H54 (cell line): ENCODE results near the gene AJAP1.

Source experiments
- DNase-seq: peaks from one replicate; pipeline ENCODE4 v3.0.0; 2011; ENCODE audit warnings: low spot score, mixed read lengths; ENCODE audit not compliant: insufficient read length
- FAIRE-seq: peaks from 3 replicates; lab custom pipeline; 2011; peaks lifted over from hg19 to GRCh38; lab: Jason Lieb, UNC
- POLR2A ChIP-seq: IDR thresholded peaks from 2 replicates; pipeline ENCODE4 v1.6.1; 2011; ENCODE audit warnings: low read depth, mild to moderate bottlenecking, low read length

Gene AJAP1

GRCh38 chr1:4699376-4700301 is 45.2 kb downstream of the AJAP1 start:
- no peak for TF ChIP-seq POLR2A
- no peak for FAIRE-seq
- DNase-seq, result no peak

GRCh38 chr1:4700801-4701200 is 46.4 kb downstream of the AJAP1 start:
- DNase-seq (no peak), FAIRE-seq (no peak)
- no peak for TF ChIP-seq POLR2A

GRCh38 chr1:4701276-4701675 is 46.9 kb downstream of the AJAP1 start:
- no peak for DNase-seq
- FAIRE-seq, result no peak
- TF ChIP-seq POLR2A, result no peak

DNA sequence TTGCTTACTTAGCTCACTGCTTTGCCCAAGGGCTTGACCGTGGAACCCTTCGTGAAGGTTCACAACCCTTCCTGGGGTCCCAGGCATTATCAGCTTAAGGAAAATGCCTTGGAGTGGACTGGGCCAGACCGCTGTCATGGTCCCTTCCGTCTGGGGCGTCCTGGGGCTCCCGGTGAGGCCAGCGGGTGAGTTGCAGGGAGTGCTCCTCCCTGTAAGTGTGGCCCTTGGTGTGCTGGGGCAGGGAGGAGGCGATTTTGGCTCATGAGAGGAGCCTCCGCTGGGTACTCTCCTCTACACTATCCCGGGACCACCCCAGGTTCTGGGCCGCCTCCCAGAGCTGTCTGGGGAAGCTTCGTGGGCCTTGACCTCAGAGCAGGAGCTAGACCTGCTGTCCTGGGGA is 48.1 kb downstream of the AJAP1 start:
- TF ChIP-seq POLR2A, result no peak
- DNase-seq, result no peak
- no peak for FAIRE-seq

DNA sequence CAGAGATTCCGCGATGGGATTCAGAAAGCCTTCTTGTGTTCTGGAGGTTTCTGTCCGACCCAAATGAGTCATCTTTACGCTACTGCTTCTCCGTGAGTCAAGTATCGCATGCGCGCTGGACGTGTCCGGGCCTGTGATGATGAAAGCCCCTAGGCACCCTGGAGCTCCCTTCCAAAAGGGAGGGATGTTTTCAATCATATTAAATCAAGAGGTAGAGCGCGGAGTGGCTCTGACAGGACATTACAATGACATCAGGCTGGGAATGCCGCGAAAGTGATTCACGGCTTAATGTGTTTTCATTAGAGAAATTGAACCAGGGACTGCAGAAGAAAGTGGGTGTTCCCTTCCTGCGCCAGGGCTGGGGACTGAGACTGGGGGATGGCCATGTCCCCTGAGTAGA is 48.5 kb downstream of the AJAP1 start:
- FAIRE-seq, result no peak
- no peak for DNase-seq
- TF ChIP-seq POLR2A, result no peak

DNA sequence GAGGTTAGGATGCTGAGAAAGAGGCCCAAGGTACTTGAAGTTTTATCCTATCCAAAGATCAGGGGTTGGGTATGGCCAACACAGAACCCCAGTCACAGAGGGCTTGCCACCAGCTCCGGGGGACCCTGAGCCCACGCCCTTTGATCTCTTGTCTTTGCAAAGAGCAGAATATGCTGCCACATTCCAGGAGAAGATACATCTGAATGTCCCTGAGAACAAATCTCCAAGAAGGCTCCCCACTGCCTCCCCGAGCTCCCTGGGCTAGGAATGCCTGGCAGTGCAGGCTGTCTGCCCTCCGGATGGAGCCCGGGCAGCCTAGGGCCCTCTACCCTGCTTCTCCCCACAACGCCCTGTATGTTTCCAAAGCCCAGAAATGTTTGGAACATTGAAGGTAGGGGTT is 49.2 kb downstream of the AJAP1 start:
- no peak for FAIRE-seq

GRCh38 chr1:4708840-4709507 is 54.6 kb downstream of the AJAP1 start:
- DNase-seq (no peak), FAIRE-seq (no peak)
- TF ChIP-seq POLR2A, result no peak

More for the DNA sequence above, 49.2 kb downstream of the AJAP1 start:
- DNase-seq, result no peak
- no peak for TF ChIP-seq POLR2A

DNA sequence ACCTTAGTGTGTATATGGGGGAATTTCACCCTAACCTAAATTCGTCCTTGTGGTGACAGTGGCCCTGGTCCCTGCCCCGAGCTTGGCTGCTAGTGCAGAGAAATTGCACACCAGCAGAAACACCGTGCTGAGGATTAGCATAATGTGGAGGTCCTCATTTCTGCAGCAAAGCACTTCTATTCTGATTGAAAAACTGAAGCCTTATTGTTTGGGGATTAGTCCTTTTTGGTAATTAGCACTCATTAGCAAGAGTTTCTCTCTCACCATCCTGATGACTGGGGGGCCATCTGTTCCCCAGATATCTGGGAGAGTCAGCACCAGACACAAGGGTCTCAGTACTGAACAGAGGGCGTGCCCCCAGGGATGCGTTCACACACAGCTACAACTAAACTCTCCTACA is 55.2 kb downstream of the AJAP1 start:
- FAIRE-seq (no peak), DNase-seq (no peak)
- no peak for TF ChIP-seq POLR2A

DNA sequence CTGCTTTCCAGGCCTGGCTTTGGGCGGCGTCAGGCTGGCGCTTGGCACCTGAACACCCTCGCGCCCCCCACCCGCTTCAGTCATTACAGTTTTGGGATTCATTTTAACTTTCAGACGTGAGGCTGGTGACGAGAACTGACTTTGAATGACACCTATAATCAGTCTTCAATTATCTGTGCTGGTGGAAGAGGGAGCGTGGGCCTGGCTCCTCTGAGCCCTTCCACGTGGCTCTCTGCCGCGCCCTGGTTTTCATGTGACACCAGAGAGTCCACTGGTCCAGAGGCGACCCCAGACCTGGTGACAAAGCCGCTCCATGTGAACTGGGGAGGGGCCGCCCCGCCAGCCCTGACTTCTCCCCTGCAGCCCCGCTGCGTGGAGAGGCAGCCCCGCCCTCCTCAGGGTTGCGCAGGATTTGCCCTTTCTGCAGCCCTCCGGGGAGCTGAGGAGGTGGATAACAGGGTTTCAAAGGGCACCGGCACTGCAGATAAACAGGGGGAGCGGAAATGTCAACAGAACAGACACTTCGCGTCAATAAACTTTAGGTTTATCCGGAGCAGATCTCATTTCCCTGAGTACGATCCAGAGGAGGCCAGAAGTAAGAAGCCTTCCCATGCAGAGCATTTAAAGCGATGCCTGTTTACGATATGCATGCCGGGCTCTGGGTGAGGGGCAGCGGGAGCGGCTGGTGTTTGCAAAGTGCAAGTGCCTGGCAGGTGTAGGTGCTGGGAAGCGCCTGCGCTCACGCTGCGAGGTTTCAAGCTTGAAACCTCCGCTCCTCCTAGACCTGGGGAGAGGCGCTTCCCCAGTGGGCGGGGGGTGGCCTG is 56.4 kb downstream of the AJAP1 start:
- FAIRE-seq, result no peak
- no peak for TF ChIP-seq POLR2A
- DNase-seq, result no peak

DNA sequence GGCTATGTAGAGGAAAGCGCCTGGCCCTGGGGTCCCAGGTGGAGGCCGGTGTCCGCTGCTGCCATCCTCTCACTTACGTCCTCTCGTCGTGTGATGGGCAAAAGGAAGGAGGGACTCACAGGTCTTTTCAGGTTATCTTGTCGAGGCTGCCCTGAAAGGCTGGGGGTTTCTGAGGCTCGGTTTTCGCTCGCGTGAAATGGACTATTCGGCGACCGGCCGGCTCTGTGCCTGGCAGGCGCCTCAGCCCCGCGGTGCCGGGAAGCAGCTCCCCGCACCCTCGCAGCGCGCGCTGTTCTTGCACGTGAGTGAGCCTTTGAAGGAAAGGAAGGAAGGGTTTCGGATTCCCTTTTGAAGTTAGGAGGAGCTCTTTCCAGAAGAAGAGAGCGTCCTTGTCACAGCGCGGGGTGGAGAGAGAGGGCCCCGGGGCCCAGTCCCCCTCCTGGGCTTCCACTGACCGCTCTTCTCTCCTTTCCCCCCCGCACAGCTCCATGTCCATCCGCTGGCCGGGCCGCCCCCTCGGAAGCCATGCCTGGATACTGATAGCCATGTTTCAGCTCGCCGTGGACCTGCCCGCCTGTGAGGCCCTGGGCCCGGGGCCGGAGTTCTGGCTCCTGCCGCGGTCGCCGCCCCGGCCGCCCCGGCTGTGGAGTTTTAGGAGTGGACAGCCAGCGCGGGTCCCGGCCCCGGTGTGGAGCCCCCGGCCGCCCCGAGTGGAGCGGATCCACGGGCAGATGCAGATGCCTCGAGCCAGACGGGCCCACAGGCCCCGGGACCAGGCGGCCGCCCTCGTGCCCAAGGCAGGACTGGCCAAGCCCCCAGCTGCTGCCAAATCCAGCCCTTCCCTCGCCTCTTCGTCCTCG is 57.2 kb downstream of the AJAP1 start:
- no peak for TF ChIP-seq POLR2A
- FAIRE-seq, result no peak
- DNase-seq, result no peak

- FAIRE-seq (no peak), DNase-seq (no peak)
- TF ChIP-seq POLR2A, result no peak
Observed at GRCh38 chr1:4713669-4714068, 59.3 kb downstream of the AJAP1 start.

DNA sequence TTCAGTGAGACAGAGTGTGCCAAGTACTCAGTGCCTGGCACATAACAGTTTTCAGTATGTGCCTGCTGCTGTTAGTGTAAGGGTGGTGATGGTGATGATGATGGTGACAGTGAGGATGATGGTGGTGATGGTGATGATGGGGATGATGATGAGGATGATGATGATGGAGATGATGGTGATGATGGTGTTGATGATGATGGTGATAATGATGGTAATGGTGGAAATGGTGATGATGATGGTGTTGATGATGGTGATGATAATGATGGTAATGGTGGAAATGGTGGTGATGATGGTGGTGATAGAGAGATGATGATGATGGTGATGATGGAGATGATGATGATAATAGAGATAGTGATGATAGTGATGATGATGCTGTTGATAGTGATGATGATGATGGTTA is 62.0 kb downstream of the AJAP1 start:
- no peak for FAIRE-seq
- no peak for DNase-seq
- no peak for TF ChIP-seq POLR2A

DNA sequence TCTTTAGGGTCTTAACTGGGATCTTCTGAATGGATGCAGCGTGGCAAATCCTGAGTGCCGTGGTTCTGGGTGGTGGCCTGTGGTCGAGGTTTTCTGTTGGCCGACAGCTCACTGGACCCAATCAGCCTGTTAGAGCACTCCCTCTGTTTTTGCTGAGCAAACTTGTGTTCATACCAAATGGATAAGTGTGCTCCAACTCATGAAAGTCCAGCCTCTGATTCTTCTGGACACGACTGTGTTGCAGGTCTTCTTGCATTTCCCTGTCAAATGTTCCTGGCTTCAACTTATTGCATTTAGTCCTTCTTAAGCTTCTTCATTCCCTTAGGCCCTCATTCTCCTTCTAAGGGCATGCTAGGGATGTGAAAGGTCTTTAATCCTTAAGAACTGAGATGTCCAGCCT is 63.7 kb downstream of the AJAP1 start:
- no peak for TF ChIP-seq POLR2A
- DNase-seq (no peak), FAIRE-seq (no peak)
